CD4-positive, alpha-beta T cell treated with Interleukin-15 for 4 hours (primary cell): ENCODE data around the gene PIK3CB.
A peak's percentile ranks its signal among the peaks of the same experiment; 100 is the strongest.
"Not testable (repeated sequence)": the region's sequence is repeated elsewhere in the genome, so short reads cannot be mapped to it uniquely, and the experiment has no call there.

Experiments used
- DNase-seq: peaks from one replicate; pipeline ENCODE4 v3.0.0-alpha.2; 2020; ENCODE audit warnings: low spot score

Gene PIK3CB

GRCh38 chr3:138608322-138609135 is 226.2 kb downstream of the PIK3CB start, which contains the start of gene FAIM:
FAIM (plus strand) TSS chr3:138608771; CDS start chr3:138619727, 10,956 bp downstream.
- DNase-seq = peak; percentile 64

DNA sequence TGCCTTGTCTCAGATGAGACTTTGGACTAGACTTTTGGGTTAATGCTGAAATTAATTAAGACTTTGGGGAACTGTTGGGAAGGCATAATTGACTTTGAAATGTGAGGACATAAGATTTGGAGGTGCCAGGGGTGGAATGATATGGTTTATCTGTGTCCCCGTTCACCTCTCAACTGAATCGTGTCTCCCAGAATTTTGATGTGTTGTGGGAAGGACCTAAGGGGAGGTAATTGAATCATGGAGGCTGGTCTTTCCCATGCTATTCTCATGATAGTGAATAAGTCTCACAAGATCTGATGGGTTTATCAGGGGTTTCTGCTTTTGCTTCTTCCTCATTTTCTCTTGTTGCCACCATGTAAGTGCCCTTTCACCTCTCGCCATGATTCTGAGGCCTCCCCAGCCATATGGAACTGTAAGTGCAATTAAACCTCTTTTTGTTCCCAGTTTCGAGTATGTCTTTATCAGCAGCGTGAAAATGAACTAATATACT is 230.6 kb downstream of the PIK3CB start:
- DNase-seq = not testable (repeated sequence)
